Right hindlimb (tissue), 1 donor: ENCODE data around the gene CDK18.

Experiments
- DNase-seq: peaks from one replicate; pipeline ENCODE4 v3.0.0-alpha.2; 2018

The CDK18 gene

DNA sequence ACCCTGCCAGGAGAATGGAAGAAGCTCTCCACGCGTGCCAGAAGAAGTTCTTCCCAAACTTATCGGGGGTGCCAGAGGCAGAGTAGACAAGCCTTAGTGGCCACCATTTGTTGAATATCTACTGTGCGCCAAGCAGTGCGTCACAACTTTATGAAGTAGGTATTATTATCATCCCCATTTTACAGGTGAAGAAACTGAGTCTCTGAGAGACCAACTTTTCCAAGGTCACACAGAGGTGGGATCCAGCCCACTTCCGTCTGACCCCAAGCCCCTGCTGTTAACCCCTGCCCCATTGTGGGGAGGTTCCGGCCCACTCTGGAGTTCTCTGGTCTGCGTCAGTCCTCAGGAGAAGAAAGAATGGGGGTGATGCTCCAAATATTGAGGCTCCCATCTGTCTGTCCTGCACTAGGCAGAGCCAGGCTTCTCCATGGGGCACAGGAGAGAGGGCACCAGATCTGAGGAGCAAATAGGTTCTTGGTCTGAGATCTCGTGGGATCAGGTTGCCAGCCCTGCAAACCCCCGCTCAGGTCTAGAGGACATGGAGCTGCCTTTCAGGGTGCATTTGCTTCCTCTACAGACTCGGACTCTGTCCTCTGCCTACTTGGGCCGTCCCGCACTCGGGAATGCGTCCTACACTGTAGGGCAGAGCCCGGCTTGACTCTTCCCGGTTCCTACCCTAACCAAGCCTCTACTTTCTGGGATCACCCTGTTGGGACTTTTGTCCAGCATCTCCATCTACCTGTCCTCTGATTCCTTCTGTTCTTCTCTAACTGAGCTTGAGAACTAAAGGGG is 2.1 kb downstream of the CDK18 start:
- DNase-seq = no peak

- no peak for DNase-seq
Observed at GRCh38 chr1:205508227-205508714, 3.8 kb downstream of the CDK18 start.

- no peak for DNase-seq
Observed at GRCh38 chr1:205510308-205510950, 6.0 kb downstream of the CDK18 start.

- DNase-seq = no peak
Observed at GRCh38 chr1:205510951-205511330, 6.5 kb downstream of the CDK18 start.

- no peak for DNase-seq
Observed at GRCh38 chr1:205512059-205513045, 7.9 kb downstream of the CDK18 start.

DNA sequence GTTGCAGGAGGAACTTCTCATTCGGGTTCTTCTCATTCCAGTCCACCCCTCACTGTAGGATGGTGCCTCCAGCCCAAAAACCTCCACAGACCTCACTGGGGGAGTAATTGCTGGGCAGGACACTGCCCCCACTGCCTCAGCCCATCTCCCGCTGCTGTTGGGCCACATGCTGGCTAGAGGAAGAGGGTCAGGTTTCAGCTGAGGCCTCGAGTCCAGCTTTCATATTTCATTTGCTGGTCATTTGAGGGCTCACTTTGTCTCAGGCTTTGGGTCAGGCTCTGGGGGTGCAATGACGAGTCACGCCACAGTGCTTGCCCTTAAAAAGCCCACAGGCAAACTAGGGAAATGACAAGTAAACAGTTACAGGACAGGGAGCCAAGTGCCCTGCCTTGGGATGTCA is 9.3 kb downstream of the CDK18 start:
- DNase-seq = no peak

DNA sequence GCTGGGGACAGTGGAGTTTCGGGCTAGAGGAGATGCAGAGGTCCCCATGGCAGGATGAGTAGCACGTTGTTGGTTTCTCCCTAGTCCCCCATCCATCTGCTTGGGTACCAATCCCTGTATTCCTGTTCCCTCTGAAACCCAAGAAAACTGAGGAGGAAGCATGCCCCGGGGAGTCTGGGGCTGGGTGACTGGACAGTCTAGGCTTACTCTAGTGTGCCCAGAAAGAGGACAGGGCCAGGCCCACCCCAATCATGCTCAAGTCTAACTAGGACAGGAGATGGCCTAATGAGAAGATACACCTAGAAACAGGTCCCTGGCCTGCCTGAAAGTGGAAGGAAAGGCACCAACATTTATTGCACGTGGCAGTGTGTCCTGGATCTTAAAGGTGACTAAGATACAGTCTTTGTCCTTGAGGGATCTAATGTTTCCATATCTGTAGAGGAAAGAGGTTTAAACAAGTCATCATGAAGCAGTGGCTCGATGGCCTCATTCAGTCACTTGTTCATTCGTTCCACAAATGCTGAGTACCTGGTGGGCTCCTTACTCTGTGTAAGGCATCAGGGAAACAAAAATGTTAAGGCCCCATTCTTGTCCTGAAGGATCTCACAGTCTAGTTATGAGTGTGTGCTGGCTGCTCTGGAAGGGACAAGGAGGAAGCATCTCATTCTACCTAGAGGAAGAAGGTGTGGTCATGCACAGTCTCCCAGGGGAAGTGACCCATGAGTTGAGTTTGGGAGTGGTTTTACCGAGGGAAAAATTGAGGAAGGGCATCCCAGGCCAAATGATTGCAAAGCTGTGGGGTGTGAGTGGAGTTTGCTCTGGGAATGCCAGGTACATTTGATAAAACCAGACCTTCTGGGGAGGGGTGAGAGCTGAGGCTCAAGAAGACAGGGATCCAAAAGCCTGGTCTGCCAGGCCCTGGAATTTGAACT is 10.0 kb downstream of the CDK18 start:
- no peak for DNase-seq

DNA sequence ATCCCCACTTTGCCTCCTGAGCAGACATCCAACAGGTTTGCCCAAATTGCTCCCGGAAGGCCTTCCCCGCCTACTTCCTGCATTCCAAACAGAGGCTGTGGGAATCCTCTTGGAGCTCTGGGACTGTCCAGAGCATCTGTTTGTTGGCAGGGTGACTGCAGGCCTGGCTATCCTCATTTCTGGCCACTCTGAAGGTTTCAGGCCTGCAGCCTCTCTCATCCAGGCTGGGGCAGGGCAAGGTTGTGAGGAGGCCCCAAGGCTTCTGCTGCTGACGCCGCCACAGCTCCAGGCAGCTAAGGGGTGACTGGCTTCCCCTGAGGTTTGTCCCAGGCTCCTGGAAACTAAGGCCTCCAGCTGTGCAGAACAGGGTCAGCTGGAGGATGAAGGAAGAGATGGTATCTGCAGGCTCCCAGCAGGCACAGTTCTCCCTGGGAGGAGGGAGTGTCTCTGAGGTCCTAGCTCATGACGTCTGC is 11.3 kb downstream of the CDK18 start:
- DNase-seq = no peak

- no peak for DNase-seq
Observed at GRCh38 chr1:205516362-205516761, 11.9 kb downstream of the CDK18 start.

DNA sequence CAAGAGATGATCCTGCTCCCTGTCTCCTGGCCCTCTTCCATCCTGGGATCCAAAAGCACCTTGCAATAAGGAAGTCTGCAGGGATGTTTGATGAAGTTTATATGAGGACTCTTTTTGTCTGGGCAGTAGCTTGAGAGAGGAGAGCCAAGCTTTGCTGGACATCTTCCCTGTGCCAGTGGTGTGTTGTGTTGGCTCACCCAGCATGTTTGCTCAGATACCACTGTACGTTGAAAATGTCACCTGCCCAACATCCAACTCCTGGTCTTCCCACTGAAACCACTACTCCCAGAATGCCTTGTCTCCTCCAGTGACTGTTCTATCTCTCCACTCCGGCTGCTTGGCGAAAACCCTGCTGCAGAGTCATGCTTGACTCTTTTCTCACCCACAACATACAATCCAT is 12.8 kb downstream of the CDK18 start:
- no peak for DNase-seq

DNA sequence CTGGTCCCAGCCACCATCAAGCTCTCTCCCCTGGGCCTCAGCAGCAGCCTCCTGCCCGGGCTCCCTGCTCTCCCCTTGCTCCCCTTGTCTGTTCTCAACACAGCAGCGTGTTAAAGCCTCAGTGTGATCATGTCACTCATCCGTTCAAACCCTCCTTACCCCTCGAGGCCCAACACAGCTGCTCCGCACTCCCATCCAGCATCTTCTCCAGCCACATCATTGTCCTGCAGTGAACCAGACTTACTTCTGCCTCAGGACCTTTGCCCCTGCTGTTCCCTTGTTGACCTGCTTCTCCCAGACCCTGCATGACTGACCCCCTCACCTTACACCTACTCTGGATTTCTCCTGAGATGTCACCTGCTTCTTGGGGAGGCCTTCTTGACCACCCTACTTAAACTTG is 13.3 kb downstream of the CDK18 start:
- DNase-seq = no peak

DNA sequence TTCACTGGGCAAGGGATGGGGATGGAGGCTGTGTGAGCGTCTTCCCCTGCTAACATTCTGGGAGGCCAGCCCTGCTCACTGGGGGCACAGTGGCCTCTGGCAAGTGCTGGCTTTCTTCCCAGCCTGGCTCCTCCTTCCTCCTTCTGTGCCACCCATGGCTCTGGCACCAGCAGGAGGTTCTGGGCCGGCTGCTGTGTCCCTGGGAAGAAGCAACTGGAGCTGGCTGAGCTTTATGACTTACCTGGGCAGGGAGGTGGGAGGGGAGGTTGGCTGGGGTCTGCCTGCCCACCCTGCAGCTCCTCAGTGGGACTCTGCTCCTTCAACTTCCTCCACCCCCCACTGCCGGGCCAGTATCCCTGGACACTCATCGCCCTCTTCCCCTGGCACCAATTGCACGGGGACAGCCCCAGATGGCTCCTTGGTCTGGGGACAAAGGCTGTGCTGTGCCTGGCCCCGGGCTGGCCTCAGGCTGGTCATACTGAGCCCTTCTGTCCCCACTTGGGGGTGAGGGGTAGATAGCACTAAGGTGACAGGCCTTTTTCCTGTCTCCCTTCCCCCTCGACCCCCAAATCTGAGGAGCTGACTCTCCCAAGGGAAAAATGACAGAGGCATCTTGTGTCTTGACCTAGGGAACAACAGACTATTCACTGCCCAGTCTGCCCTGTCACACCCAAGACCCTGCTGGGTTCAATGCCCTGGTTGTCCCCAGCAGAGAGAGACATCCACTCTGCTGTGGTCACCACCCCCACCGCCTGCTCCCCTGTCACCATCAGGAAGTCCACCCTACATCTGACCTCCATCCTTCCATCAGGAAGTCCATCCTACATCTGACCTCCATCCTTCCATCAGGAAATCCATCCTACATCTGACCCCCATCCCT is 14.4 kb downstream of the CDK18 start:
- DNase-seq = no peak

DNA sequence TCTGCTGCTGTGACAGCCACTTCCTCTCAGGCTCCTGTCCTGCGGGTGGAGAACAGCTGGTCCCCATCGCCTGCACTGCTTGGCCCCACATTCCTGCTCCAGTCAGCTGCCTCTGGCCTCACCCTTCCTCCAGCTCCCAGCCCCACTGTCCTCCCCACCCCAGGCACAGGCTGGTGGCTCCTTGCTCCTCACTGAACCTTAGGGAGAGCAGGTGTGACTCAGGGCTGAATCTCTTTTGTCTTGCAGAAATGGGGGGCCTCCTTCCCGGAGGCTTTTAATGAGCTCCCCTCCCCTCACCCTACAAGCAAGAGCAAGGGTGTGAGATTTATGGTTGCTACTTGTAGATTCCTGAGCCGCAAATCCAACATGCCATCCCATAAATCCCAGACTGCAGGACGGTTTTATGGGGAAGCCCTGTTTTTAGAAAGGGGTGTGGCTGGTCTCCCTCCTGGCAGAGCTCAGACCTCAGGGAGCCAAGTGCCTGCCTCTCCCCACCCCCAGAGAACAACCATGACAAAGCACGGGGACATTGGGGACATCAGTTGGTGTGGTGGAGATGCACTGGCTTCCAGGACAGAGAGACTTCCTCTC is 15.2 kb downstream of the CDK18 start:
- DNase-seq = no peak

DNA sequence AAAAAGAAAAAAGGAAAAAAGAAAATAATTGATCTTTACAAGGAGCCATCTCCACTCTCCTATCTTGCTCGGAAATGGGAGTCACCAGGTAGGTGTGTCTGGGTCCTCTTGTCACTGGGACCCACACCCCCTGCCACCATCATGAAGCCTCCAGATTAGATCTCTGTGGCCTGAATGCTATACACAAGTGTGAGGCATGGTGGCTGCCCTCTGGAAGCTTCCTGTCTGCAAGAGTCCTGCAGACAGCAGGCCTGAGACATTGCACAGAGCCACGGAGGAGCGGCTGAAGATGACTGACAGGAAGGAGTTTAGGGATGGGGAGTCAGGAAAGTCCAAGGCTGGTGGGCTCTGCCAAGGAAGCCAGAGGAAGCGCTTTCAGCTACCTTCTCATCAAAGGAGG is 16.2 kb downstream of the CDK18 start:
- no peak for DNase-seq

DNA sequence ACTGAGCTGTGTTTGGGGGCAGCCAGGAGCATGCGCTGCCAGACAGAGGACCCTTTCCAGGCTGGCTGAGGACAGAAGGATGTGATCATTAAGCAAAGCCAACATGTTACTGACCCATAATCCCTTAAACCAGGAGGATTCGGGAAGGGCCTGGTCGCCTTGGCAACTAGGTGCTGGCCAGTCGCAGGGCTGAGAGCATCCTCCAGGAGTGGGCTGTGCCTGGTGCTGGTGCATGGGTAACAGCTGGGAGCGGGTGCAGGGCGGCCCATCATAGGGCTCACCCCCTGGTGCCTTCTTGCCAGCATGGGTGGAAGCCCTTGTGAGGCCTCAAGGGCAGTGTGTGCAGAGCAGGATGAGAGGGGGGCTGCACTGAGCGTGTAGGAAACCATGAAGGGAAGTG is 17.2 kb downstream of the CDK18 start:
- no peak for DNase-seq

GRCh38 chr1:205522692-205523091 is 18.2 kb downstream of the CDK18 start:
- DNase-seq = no peak

GRCh38 chr1:205523261-205523890 is 18.9 kb downstream of the CDK18 start:
- DNase-seq = no peak

DNA sequence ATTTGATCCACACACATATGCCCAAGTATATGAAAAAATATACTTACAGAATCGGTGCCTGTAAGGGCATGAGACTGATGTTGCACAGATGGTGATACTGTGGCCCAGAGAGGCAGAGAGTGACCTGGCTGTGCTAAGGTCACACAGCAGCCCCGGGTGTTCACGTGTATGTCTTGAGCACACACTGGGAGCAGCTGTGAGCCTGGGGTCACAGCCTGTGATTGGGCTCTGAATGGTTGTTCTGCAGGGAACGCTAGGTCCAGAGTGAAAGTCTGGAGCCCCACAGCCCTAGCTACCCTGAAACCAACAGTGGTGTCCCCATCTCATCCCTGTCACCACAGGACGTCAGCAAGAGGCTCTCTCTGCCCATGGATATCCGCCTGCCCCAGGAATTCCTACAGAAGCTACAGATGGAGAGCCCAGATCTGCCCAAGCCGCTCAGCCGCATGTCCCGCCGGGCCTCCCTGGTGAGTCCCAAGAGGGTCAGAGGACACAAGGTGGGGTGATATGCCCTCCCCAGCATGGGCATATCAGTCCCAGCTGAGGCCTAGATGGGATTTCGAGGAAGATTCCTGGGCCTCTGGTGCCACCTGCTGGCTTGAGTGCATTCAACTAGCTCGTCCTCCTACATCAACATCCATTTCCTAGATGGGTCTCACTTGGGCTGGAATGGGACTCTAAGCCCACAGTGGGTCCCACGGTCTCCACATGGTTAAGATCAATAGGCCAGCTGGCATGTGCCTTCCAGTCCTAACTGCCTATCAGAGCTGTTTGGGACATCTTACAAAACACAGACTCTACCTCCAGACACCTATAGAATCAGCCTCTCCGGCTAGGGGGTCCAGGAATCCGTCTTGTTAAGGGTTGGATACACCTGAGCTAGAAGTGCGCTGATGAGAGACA is 19.7 kb downstream of the CDK18 start:
- peak; percentile 81 for DNase-seq

DNA sequence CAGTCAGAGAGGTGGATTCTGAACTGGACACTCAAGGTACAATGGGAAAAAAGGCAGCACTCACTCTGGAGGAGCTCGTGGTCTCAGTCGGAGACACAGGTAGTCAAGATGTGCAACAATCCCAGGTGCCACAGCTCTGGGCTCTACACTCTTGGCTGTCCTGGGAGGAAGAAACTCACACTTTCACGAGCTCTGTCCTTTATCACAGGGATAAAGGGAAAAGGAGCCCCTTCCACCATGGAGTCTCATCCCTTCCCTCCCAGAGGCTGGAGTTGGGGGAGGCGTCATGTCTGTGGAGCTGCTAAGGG is 20.3 kb downstream of the CDK18 start:
- DNase-seq = no peak
